Measurements from ENCODE around the gene PRKAR1A.

The PRKAR1A gene

DNA sequence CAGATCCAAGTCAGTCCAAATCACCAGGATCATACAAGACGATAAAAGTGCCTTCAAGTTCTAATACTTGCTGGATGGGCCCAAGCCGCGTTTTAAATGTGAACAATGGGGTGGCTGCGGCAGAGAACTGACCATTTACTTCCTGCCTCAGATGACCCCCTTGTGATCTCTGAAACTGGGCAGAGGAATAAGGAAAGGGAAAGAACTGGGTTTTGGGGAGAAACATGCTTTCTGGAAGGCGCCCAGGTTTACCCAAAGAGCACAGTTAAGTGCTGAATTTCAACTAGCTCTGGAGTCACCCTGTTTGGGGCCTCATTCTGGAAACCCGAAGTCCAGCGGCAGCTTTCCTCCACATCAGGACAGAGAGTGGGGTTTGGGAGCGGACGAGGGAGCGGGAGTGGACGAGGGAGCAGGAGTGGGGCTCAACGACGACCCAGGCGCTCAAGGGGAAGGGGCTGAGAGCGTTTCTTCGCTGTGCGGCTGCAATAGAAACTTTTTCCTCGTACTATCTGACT lies 87.4 kb downstream of the PRKAR1A start:
- H3K4me1 ChIP-seq (ENCODE audit: insufficient read depth, low read length) = peaks cover 19% of the 10 kb centered on the region
- H3K9ac ChIP-seq (ENCODE audit: low read depth, low read length) = peak overlapping the region; percentile 82

DNA sequence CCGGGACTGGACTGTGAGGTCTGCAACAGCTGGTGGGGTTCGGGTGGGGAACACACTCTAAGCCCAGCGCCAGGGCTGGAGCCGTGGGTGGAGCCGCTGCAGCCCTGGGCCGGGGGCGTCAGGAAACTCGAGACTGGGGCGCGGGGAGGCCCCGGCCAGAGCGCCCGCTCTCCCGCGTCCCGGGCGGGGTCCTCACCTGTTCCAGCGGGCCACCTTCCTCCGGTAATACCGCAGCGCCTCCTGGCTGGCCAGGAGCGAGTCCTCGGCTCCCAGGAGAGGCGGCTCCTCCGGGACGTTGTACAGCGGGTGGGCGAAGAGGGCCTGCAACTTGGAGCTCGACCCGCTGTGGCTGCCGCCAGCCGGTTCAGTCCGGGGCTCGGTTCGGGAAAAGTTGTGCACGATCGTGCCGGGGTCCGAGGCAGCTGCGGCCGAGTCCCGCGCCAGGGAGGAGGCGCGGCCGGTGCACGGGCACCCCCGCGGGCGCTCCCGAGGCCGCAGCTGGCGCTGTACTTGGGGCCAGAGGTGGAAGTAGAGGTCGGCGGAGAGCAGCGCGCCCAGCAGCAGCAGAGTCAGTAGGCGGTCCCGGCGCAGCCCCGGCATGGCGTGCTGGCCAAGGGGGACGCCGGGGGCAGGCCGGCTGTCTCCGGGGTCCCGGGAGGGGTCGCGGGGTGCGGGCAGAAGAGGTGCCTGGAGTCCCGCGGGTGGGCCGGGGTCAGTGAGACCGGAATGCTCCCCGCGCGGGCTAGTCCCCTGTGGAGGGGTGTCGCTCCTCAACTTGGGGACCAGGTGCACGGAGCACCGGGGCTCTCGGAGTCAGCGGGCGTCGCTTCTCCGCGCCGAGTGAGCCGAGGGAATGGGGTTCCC lies 88.1 kb downstream of the PRKAR1A start:
- Histone ChIP-seq H3K4me1 (ENCODE audit: insufficient read depth, low read length) (peaks cover 25% of the 10 kb centered on the region), H3K9ac (ENCODE audit: low read depth, low read length) (peak overlapping the region; percentile 82), H3K9me3 (ENCODE audit: control insufficient read depth, insufficient read depth, low read length) (no peaks in the 10 kb centered on the region), H3K36me3 (ENCODE audit: insufficient read depth, low read length) (no peaks in the 10 kb centered on the region)

More for the DNA sequence above, 87.4 kb downstream of the PRKAR1A start:
- Histone ChIP-seq H3K9me3 (ENCODE audit: control insufficient read depth, insufficient read depth, low read length) (no peaks in the 10 kb centered on the region), H3K36me3 (ENCODE audit: insufficient read depth, low read length) (no peaks in the 10 kb centered on the region)

Measured in ES-I3 (cell line).